PC-9 (cell line): ENCODE data around the gene DGKD.

Experiments used
- EZH2 ChIP-seq: fragments of 200-600 bp; sonication (generic); IDR thresholded peaks from 2 replicates; pipeline ENCODE4 v1.8.0; 2017; ENCODE audit warnings: antibody characterized with exemption, low read depth
- TF ChIP-seq, protein P1 (sequence below): fragments of 200-600 bp; sonication (generic); conservative IDR thresholded peaks from 2 replicates; pipeline ENCODE4 v1.6.1; 2017; ENCODE audit warnings: mixed run types, antibody characterized with exemption, mild to moderate bottlenecking, moderate library complexity

DNA sequence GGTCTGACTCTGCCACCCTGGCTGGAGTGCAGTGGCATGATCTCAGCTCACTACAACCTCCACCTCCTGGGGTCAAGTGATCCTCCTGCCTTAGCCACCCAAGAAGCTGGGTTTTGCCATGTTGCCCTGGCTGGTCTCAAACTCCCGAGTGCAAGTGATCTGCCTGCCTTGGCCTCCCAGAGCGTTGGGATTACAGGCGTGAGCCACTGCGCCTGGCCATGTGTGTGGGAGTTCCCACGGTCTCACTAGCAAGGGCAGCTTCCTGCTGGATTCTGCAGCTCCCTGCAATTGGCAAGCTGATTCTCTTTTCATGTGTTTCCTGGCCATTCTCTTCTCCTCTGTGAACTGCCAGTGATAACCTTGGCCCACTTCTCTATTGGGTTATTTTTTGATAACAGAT is 128.3 kb downstream of the DGKD start:
- TF ChIP-seq, protein P1, sequence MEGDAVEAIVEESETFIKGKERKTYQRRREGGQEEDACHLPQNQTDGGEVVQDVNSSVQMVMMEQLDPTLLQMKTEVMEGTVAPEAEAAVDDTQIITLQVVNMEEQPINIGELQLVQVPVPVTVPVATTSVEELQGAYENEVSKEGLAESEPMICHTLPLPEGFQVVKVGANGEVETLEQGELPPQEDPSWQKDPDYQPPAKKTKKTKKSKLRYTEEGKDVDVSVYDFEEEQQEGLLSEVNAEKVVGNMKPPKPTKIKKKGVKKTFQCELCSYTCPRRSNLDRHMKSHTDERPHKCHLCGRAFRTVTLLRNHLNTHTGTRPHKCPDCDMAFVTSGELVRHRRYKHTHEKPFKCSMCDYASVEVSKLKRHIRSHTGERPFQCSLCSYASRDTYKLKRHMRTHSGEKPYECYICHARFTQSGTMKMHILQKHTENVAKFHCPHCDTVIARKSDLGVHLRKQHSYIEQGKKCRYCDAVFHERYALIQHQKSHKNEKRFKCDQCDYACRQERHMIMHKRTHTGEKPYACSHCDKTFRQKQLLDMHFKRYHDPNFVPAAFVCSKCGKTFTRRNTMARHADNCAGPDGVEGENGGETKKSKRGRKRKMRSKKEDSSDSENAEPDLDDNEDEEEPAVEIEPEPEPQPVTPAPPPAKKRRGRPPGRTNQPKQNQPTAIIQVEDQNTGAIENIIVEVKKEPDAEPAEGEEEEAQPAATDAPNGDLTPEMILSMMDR = no peak
- TF ChIP-seq EZH2 = no peak
